ENCODE measurements around the gene PASD1. TPM values are rescaled to one million over a fixed set of nuclear protein-coding genes. Genes with fewer than 3 reads are reported as not detected.

Gene PASD1
- polyA plus RNA-seq, 4 donors, result not detected

- DNase-seq (ENCODE audit: low read depth in 4 of 4, low spot score in 3 of 4), result no peak
Observed at GRCh38 chrX:151701071-151701470, 137.6 kb downstream of the PASD1 start.

GRCh38 chrX:151701531-151701930 lies 138.1 kb downstream of the PASD1 start:
- no peak for DNase-seq (ENCODE audit: low read depth in 4 of 4, low spot score in 3 of 4)

- DNase-seq (ENCODE audit: low read depth in 4 of 4, low spot score in 3 of 4), result no peak
Observed at GRCh38 chrX:151702026-151702714, 138.7 kb downstream of the PASD1 start.

- DNase-seq (ENCODE audit: low read depth in 4 of 4, low spot score in 3 of 4), result no peak
Observed at GRCh38 chrX:151702741-151703340, 139.4 kb downstream of the PASD1 start.

GRCh38 chrX:151703487-151703886 lies 140.0 kb downstream of the PASD1 start:
- DNase-seq (ENCODE audit: low read depth in 4 of 4, low spot score in 3 of 4), result no peak

GRCh38 chrX:151704041-151704663 lies 140.7 kb downstream of the PASD1 start:
- DNase-seq (ENCODE audit: low read depth in 4 of 4, low spot score in 3 of 4), result no peak

- no peak for DNase-seq (ENCODE audit: low read depth in 4 of 4, low spot score in 3 of 4)
Observed at GRCh38 chrX:151708821-151709220, 145.3 kb downstream of the PASD1 start.

- no peak for DNase-seq (ENCODE audit: low read depth in 4 of 4, low spot score in 3 of 4)
Observed at GRCh38 chrX:151710457-151710856, 147.0 kb downstream of the PASD1 start.

GRCh38 chrX:151711154-151711553 lies 147.7 kb downstream of the PASD1 start:
- DNase-seq (ENCODE audit: low read depth in 4 of 4, low spot score in 3 of 4), result no peak

- DNase-seq (ENCODE audit: low read depth in 4 of 4, low spot score in 3 of 4), result no peak
Observed at GRCh38 chrX:151711787-151712186, 148.3 kb downstream of the PASD1 start.

- DNase-seq (ENCODE audit: low read depth in 4 of 4, low spot score in 3 of 4), result no peak
Observed at GRCh38 chrX:151712253-151712652, 148.8 kb downstream of the PASD1 start.

GRCh38 chrX:151713849-151714248 lies 150.4 kb downstream of the PASD1 start:
- no peak for DNase-seq (ENCODE audit: low read depth in 4 of 4, low spot score in 3 of 4)

GRCh38 chrX:151714362-151714761 lies 150.9 kb downstream of the PASD1 start:
- DNase-seq (ENCODE audit: low read depth in 4 of 4, low spot score in 3 of 4), result no peak

GRCh38 chrX:151715752-151716151 lies 152.3 kb downstream of the PASD1 start, which contains the start of gene FATE1:
Gene FATE1, plus strand, starts transcription at chrX:151716035. Its CDS starts 85 bp downstream, at chrX:151716120.
- no peak for DNase-seq (ENCODE audit: low read depth in 4 of 4, low spot score in 3 of 4)

GRCh38 chrX:151722241-151722846 lies 158.9 kb downstream of the PASD1 start:
- DNase-seq (ENCODE audit: low read depth in 4 of 4, low spot score in 3 of 4), result peak in 2 of 4 donors; percentile 8 to 12

GRCh38 chrX:151723156-151723760 lies 159.8 kb downstream of the PASD1 start:
- no peak for DNase-seq (ENCODE audit: low read depth in 4 of 4, low spot score in 3 of 4)

- DNase-seq (ENCODE audit: low read depth in 4 of 4, low spot score in 3 of 4), result no peak
Observed at GRCh38 chrX:151724563-151725337, 161.3 kb downstream of the PASD1 start.

- no peak for DNase-seq (ENCODE audit: low read depth in 4 of 4, low spot score in 3 of 4)
Observed at GRCh38 chrX:151725338-151725614, 161.8 kb downstream of the PASD1 start.
